ENCODE results near the gene CACNA1C.

Gene CACNA1C

DNA sequence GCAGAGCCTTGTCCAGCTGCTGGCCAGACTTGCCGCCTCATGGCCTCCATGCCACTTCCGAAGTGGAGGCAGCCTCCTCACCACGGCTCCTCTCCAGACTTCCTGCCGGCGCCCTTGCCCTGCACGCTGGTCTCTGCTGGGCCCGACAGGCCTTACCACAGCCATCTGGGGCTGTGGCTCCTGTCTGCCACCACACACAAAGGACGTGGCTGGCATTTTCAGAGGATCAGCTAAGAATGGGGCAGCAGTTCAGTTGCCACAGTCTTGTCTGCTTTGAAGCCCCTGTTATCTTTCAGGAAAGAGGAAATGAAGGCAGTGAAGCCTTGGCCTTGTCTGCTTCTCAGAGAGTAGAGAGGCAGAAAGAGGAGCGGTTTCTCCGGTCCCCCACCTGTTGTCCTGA lies 564.0 kb downstream of the CACNA1C start:
- DNase-seq, result no peak

DNA sequence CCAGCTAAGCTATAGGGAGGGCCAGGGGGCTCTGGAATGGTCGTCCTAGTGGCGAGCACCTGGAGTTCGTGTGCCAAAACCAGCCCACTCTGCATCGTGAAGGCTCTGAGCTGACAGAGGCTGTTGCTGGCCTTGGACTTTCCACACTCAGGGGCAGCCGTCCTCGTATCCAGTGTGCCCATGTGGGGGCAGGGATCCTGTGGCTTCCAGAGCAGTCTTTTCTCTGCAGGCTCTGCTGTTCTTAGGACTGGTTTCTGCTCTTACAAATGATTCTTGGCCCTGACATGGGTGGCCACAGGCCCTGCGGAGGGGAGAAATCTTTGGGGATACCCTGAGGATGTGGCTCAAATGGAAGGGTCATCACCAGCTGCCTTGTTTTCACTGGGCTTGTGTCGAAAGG lies 564.6 kb downstream of the CACNA1C start:
- no peak for DNase-seq

DNA sequence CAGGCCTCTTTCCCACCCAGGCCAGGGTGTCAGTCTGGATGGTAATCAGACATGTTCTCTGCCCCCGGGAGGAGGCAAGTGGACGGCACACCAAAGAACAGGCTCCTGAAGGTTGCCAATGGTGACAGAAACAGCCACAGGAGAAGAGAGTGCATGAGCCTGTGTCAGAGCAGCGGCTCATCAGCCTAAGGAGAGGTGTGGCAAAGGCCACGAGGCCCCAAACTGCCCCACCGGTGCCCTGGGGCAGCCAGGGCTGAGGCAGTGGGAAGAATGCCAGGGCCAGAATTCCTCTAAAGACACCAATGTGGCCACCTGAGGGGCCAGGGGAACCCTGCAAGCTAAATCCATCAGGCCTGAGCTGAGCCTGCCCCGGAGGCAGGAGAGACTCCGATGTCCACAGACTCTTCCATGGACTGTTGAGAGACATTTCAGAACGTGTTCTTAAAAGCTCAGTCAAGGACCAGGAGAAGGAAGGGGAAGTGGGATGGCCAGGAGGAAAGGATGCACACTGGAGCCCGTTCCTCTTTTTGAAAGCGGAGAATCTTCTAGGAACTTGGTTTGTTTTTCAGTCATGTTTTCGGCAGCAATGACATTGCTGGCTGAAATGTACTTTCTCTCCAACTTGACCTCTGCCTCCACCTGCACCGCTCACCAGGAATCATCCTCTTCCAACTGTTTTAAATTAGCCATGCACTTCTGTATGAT lies 565.7 kb downstream of the CACNA1C start:
- no peak for DNase-seq

DNA sequence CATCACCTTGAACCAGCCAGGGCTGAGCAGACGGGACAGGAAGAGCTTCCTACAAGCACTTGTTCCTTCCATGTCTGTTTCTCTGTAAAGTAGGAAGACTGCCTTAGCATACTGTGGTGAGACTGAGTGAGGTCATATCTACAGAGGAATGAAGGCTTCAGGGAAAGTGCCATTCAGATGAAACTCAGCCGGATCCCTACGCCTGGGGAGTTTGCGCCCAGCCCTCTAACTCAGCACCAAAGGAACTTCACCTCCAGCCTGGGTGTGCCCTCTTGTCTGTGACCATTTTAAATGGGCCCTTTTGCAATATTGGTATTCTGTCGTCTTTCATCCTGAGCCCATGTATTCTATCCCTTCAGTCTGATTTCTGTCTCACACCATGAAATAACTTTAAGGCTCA lies 566.3 kb downstream of the CACNA1C start:
- no peak for DNase-seq

DNA sequence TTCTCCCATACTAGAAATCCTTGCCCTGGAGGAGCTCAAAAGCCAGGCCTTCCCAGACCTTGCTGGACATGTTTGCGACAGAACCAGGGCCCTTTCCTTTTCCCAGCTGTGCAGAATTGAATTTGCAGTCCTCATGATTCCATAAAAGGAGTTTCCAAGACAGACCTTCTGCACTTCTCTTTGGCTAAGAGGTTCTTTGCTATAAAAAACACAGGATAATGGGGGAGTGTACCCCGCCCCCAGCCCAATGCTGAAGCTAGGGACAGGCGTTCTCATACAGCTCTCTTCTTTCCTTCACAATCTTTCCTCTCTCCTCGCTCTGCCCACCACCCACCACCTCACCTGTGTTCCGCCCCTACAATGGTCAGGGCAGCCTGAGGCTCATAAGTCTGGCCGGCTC lies 569.7 kb downstream of the CACNA1C start:
- DNase-seq, result no peak

DNA sequence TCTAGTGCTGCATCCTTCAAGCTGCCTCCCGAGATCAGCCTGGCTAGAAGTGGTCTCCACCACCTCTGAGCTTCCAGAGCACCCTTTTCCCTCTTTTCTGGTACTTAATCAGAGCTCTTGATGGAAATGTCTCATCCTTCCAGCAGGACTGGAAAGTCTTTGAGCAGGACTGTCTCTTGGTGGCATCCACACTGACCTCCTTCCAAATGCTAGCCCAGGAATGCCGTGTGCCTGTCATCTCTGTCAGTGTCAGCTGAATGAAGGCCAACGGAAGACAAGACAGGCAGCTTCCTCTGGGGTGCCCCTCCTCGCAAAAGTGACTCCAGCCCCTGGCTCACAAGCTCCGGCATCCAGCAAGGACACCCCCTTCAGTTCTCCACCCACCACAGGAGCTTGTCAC lies 570.7 kb downstream of the CACNA1C start:
- no peak for DNase-seq

DNA sequence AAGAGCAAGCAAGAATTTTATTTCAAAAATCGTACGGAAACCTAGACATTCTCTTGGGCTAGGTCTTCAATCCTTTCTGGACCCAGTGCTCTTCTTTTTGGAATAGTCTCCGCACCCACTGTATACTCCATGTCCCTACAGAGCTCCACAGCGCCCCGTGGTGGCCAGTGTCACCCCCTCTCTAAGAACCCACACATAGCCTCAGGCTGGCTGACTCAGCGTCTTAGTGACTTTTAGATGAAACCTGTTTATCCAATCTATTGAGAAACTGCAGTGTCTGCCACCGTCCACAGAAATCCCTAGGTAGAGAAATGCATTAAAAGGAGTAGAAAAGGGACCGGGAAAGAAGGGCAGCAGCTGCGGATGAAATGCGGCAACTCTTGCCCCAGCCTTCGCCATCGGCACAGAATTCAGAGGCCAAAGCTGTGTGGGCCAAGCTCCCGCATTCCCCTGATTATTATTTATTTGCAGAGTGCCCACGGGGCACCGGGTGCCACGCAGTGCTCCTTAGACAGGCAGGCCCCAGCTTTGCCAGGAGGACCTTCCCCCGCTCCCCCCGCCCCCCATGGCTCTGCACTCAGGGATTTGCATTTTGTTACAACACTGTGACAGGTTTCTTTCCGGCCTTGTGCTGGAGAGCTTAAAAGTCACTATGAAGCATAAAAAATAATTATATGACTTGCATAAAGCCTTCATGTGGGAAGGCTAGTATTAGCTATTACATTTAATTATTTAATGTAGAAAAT lies 571.9 kb downstream of the CACNA1C start:
- DNase-seq, result no peak

DNA sequence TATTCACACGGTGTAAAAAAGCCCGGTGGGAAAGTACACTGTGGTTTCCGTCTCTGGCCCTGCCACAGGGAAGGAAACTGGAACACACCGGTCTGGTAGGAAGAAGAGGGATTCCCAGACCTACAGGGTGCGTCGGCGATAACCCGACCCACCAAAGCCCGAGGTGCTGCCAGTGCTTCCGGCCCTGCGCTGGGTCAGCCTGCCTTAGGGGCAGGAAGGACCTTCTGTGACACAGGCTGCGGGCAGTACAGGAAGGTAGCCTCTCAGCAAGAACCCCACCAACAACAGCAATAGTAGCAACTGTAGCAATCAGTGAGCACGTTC lies 572.5 kb downstream of the CACNA1C start:
- DNase-seq, result no peak

DNA sequence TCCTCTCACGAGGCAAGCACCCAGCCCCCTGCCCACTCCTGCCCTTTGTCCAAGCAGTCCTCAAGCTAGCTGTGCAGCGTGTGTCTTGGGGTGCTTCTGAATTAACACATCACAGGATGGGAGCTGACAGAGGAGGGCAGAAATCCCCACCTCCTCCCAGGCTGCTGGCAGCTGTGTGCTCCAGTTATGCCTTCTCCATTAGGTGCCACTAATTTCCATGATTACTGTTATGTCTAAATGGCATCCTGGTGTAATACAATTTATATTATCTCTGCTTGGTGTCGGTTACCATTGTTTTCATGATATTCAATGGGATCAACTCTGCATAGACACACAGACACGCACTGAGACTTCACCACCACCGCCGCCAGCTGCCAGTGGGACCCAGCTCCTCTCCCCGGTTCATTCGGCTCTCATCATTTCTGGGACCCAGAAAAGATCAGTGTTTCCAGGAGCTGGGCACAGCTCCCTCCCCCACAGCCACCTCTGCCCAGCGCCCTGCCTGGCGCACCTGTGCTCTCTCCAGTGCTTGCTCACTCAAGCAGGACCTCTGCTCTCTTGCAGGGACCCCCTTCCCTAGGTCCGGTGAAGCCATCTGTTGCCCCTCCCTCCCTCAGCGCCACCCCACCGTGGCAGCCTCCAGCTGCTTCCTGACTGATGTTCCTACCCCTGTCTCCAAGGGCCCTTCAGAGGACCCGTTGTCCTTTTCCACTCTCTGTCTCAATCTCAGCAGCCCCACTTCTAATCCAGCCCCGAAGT lies 574.5 kb downstream of the CACNA1C start:
- DNase-seq, result no peak

DNA sequence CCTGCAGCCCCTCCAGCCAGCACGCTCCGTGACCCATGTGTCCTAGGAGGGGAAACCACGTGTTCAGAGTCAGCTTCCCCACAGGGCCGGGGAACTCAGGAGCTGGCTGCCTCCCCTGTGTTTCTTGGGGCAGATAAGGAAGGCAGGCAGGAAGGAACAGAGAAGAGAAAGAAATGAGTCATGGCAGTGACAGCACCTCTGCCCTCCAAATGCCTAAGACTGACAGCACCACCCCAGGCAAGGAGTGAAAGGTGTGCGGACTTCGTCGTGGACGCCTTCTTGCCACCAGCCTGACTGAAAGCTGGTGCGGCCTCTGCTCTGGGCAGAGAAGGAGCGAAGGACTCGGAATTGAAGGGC lies 575.0 kb downstream of the CACNA1C start:
- no peak for DNase-seq

DNA sequence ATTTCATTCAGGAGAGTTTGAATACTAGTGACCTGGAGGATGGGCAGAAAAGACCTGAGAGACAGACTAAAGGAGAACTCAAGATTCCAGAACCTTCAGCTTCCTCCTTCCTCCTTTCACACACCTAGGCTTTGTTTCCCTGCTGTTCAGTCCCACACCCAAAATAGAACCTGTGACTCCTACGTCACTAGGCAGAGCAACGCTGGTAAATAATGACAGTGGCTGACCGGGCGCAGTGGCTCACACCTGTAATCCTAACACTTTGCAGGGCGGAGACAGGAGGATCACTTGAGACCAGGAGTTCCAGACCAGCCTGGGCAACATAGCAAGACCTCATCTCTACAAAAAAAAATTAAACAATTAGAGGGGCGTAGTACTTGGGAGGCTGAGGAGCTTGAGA lies 575.6 kb downstream of the CACNA1C start:
- DNase-seq, result no peak

DNA sequence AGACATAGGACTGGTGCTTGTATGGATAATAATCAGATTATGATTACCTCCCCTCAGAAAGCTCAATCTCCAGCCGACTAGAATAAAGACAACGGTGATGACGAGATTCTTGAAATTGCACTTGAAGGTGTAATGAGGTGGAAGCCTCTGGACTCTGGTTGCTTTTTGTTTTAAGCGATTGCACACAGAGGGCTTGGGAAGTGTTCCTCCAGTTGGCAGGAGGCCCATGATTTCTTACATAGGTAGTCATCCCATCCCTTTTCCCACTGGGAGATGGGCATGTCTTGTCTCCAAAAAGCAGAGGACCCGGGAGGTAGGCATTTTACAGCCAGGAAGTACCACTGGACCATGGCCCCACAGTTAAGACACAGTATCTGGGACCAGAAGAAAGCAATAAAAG lies 576.3 kb downstream of the CACNA1C start:
- no peak for DNase-seq

DNA sequence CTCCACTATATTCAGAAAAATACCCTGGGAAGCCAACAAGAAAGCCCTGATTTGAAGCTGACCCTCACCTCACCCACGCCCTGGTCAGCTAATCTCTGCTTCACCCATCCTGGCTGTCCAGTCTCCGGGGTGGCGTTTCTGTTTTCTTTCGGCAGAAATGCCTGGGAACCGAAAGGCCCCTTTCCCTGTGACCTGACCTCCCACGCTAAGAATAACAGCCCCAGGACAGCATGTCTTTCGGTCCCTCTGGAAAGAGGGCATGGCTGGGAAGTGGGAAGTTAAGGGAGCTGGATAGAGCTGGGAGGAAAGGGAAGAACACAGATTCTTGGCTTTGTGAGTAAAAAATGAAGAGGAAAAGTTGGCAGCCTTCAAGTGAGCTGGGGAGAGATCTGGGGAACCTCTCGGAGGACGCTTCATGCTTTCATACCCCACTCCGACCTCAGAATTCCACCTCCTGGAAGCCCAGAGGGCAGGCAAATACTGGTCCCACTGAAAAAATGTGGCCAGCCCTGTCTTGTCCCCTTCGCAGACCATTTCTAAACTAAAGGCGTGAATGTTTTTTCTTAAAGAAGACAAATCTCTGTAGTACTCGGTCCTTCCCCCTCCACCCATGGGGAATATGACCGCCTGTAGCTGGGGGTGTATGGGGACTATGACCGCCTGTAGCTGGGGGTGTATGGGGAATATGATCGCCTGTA lies 579.0 kb downstream of the CACNA1C start:
- no peak for DNase-seq

DNA sequence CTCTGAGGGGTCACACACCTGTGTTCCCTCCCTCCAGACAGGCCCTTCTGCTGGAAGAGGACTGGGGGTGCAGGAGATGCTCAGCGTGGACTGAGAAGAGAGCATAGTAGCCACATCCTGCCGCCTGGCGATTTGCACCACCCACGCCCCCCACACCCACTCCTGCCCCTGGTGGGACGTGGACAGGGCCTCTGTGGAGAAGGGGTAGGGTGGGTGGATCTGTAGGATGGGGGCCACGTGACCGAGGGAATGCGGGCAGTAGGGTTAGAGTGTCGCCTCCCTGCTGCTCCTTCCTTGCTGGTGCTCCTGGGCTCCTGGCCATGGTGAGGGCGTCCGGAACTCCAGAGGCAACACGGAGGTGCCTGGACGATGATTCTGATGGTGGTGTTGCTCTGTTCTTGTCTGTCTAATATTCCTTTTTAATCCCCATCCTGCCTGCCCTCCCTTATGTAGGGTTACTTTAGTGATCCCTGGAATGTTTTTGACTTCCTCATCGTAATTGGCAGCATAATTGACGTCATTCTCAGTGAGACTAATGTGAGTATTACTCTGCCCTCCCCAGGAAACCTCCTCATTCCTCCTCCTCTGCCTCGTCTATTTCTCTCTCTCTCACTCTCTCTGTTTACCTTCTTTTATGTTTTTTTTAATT lies 580.5 kb downstream of the CACNA1C start:
- no peak for DNase-seq

DNA sequence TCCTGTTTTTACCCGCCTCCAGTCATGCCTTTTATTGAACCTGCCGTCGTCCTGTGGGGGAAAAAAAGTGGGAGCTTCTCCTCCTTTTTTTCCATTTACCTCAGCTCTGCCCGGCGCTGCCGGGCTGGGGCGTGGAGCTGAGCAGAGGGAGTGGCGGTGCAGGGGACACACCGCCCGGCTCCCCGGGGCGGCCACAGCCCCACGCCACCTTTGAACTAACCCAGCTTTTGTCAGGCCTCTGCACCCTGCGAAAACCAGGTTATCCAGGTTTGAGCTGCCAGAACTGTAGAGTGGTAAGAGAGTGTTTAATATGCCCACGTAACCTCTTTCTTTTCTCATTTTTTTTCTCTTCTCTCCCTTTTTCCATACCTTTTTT lies 581.0 kb downstream of the CACNA1C start:
- no peak for DNase-seq

DNA sequence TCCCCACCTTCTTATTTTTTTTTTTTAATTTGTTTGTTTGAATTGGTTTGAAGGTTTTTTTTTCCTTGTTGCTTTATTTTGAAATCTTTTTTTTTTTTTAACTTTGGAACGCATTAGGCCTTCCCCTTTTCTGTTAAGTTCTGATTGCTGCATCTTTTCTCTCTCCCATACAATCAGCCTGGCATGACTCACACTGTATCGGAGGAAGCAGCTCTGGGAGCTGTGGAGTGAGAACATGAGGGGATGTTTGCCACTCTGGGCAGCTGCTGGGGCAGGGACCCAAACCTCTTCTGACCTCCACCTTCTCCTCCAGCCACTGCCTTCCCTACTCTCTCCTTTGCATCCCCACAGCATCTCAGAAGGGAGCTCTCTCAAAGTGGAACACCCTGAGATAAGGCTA lies 581.7 kb downstream of the CACNA1C start:
- DNase-seq, result no peak

DNA sequence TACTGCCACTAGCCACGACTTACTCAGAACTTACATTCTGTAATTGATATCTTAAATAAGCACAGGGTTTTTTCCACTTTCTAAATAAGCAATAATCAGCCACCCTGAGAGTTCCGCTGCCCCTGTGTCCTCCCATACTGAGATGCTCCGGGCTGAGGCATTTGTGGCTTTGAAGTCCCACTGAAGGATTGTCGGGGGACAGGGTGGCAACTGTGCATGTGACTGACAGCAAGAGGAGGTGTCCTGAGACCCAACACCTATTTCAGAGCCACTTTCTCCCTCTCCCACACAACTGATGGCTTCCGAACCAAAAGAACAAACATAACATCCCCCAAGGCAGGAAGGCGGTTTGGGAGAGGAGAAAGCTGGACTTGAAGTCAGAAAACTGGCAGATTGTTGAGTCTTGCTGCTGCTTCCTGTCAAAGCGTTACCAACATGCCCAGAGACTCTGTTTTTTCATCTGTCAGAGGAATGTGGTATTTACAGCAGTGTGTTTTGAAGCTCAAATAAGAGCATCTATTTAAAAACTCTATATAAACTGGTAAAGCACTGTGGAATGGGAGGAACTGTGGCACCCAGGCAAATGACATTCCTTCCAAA lies 584.1 kb downstream of the CACNA1C start:
- no peak for DNase-seq

DNA sequence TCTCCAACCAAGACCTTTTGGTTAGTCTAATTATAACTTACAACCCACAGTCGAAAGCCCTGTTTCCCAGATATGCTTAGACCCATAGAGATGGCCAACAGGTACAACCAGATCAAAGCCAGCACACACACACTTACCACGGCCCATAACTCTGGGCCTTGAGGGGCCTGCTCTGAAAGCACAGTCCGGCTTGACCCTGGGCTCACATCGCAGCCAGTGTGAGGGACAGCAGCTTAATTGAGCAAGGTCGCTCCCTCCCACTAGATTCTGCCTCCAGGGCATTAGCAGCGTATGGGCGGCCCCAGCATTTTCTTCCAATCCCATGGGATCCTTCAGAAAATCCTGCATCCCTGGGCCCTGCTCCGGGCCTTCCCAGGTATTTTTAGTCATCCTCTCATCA lies 584.6 kb downstream of the CACNA1C start:
- no peak for DNase-seq

DNA sequence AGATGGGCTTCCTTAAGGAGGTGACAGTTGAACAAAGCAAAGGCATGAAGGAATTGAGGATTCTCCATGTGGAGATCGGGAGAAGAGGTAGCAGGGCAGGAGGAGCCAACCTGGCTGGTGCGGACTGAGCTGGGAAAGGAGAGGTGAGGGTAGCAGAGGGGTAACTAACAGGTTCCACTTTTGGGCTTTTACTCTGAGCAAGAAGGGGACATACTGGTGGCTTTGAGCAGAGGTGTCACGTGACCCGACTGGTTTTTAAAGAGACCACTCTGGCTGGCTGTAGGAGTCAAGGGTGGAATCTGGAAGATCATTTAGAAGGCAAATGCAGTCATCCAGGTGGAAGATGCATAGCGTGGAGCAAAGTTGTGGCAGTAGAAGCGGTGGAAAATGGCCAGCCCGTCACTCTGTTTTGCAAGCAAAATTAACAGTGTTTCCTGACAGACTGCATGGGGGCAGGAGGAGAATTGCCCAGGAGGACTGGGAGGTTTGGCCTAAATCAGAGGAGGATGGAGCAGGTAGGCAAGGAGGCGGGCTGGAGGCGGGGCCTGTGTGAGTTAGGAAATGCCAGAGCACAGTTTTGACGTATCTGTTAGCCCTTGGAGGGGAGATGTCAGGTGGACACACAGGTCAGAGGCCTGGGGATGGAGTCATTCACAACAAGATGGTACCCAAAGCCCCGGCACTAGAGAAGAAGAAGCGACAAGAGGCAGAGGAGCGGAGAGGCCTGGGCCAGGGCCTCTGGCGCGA lies 585.7 kb downstream of the CACNA1C start:
- no peak for DNase-seq

DNA sequence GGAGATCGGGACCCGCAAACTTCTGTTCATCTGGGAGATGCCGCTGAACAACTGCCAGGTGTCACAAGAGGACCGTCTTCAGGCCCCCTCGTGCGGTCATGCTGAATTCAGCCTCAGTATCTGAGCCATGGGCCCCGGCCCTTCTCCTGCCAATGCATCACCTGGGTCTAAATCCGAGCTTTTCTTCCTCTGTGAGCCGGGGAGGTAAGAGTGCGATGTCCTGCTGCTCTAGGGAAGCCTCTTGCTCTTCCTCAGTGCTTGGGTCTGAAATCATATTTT lies 586.2 kb downstream of the CACNA1C start:
- DNase-seq, result no peak

DNA sequence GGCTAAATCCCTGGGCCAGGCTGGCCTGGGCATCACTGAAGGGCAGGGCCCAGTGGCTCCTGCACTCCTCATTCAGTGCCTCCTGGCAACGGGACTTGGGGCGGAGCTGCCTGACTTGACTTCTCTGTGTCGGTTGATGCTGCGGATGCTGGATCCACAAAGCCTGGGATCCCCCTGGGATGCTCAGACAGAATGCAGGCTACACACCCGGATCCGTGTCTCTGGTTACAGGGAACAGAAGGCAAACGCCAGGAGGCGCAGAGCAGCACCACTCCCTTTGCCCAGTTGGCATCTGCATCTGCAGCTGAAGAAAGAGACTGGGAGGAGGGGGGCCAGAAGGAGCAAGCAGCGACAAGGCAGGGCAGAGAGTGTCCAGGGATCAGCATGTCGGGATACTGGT lies 587.5 kb downstream of the CACNA1C start:
- no peak for DNase-seq

DNA sequence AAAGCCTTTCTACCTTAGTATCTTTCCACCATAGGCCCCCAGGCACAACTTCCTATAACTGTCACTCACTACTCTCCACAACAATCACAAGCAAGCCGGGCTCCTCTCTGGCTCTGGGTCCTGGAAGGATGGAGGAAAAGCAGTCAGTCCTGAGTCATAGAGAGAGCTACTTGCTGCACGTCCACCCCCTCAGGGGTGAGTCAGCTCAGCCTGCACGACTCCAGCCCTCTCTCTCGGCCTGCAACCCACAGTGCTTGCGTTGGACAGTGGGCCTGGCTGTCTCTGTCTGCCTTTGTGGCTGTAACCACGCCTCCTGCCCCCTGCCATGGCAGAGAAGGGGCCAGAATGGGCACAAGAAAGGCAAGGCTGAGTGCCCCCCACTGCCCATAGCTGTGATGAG lies 587.9 kb downstream of the CACNA1C start:
- DNase-seq, result no peak
